ENCODE results near the gene JMJD1C.

Gene JMJD1C

DNA sequence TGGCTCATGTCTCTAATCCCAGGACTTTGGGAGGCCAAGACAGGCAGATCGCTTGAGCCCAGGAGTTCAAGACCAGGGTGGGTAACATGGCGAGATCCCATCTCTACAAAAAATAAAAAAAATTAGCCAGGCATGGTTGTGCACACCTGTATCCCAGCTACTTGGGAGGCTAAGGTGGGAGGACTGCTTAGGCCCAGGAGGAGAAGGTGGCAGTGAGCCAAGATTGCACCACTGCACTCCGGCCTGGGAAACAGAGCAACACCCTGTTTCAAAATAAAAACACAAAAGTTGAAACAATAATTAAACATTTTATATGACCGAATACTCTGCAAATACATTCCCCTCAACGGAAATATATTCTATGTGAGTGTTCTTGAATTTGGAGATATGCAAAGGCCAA lies 40.3 kb downstream of the JMJD1C start:
- no peaks in the 10 kb centered on the region for H3K27me3 ChIP-seq (ENCODE audit: insufficient read depth, insufficient read length)
- no peak for DNase-seq (ENCODE audit: low read depth, low spot score)
- no peak for TF ChIP-seq ZNF274 (IDR thresholded peaks at IDR 0.05; ENCODE audit: low read depth, low read length)
- no peak for TF ChIP-seq SUZ12 (IDR thresholded peaks at IDR 0.05; ENCODE audit: extremely low read depth, insufficient read depth, insufficient read length)
- TF ChIP-seq YY1 (IDR thresholded peaks at IDR 0.05; ENCODE audit: insufficient read depth, insufficient read length) = no peak
- no peak overlapping the region for H3K9ac ChIP-seq (ENCODE audit: insufficient read length, low read depth)
- H3K36me3 ChIP-seq (ENCODE audit: insufficient read depth, insufficient read length, low read length) = no peaks in the 10 kb centered on the region
- no peaks in the 10 kb centered on the region for H3K9me3 ChIP-seq (ENCODE audit: insufficient read depth, low read length)
- H3K4me3 ChIP-seq (ENCODE audit: insufficient read length, low read depth) = no peak overlapping the region
- no peaks in the 10 kb centered on the region for H3K4me1 ChIP-seq (ENCODE audit: insufficient read depth, insufficient read length)

GRCh38 chr10:63424576-63424975 lies 41.2 kb downstream of the JMJD1C start:
- Histone ChIP-seq H3K36me3 (ENCODE audit: insufficient read depth, insufficient read length, low read length) (no peaks in the 10 kb centered on the region), H3K4me3 (ENCODE audit: insufficient read length, low read depth) (no peak overlapping the region), H3K27me3 (ENCODE audit: insufficient read depth, insufficient read length) (no peaks in the 10 kb centered on the region), H3K9me3 (ENCODE audit: insufficient read depth, low read length) (no peaks in the 10 kb centered on the region), H3K9ac (ENCODE audit: insufficient read length, low read depth) (no peak overlapping the region), H3K4me1 (ENCODE audit: insufficient read depth, insufficient read length) (no peaks in the 10 kb centered on the region)
- TF ChIP-seq YY1 (IDR thresholded peaks at IDR 0.05; ENCODE audit: insufficient read depth, insufficient read length) (no peak), SUZ12 (IDR thresholded peaks at IDR 0.05; ENCODE audit: extremely low read depth, insufficient read depth, insufficient read length) (no peak), ZNF274 (IDR thresholded peaks at IDR 0.05; ENCODE audit: low read depth, low read length) (no peak)
- no peak for DNase-seq (ENCODE audit: low read depth, low spot score)

DNA sequence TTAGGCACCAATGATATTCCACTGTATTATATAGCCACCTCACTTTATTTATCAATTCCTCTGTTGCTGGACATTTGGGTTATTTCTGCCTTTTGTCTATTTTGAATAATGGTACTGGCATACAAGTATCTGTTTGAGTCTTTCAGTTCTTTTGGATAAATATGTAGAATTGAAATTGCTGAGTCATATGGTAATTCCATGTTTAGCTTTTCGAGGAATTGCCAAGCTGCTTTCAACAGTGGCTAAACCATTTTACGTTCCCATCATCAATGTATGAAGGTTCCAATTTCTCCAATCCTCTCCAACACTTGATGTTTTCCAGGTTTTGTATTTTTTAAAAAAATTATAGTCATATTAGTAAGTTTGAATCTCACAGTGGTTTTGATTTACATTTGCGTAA lies 42.3 kb downstream of the JMJD1C start:
- Histone ChIP-seq H3K27me3 (ENCODE audit: insufficient read depth, insufficient read length) (no peaks in the 10 kb centered on the region), H3K36me3 (ENCODE audit: insufficient read depth, insufficient read length, low read length) (no peaks in the 10 kb centered on the region), H3K9ac (ENCODE audit: insufficient read length, low read depth) (no peak overlapping the region), H3K4me3 (ENCODE audit: insufficient read length, low read depth) (no peak overlapping the region), H3K9me3 (ENCODE audit: insufficient read depth, low read length) (no peaks in the 10 kb centered on the region), H3K4me1 (ENCODE audit: insufficient read depth, insufficient read length) (no peaks in the 10 kb centered on the region)
- DNase-seq (ENCODE audit: low read depth, low spot score) = no peak
- TF ChIP-seq ZNF274 (IDR thresholded peaks at IDR 0.05; ENCODE audit: low read depth, low read length) (no peak), SUZ12 (IDR thresholded peaks at IDR 0.05; ENCODE audit: extremely low read depth, insufficient read depth, insufficient read length) (no peak), YY1 (IDR thresholded peaks at IDR 0.05; ENCODE audit: insufficient read depth, insufficient read length) (no peak)

DNA sequence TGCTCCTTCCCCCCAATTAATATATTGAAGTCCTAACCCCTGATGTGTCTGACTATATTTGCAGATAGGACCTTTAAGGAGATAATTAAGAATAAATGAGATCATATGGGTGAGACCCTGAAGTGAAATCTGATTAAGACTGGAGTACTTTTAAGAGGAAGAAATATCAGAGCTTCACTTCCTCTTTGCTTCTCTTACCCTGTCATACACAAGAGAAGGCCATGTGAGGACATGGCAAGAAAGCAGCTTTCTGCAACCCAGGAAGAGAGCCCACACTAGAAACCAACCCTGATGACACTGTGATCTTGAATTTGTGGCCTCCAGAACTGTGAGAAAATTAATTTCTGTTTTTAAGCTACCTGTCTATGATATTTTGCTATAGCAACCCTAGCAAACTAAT lies 44.2 kb downstream of the JMJD1C start:
- no peaks in the 10 kb centered on the region for H3K36me3 ChIP-seq (ENCODE audit: insufficient read depth, insufficient read length, low read length)
- no peaks in the 10 kb centered on the region for H3K27me3 ChIP-seq (ENCODE audit: insufficient read depth, insufficient read length)
- H3K9me3 ChIP-seq (ENCODE audit: insufficient read depth, low read length) = no peaks in the 10 kb centered on the region
- no peak overlapping the region for H3K9ac ChIP-seq (ENCODE audit: insufficient read length, low read depth)
- no peaks in the 10 kb centered on the region for H3K4me1 ChIP-seq (ENCODE audit: insufficient read depth, insufficient read length)
- TF ChIP-seq ZNF274 (IDR thresholded peaks at IDR 0.05; ENCODE audit: low read depth, low read length) (no peak), YY1 (IDR thresholded peaks at IDR 0.05; ENCODE audit: insufficient read depth, insufficient read length) (no peak), SUZ12 (IDR thresholded peaks at IDR 0.05; ENCODE audit: extremely low read depth, insufficient read depth, insufficient read length) (no peak)
- no peak overlapping the region for H3K4me3 ChIP-seq (ENCODE audit: insufficient read length, low read depth)
- DNase-seq (ENCODE audit: low read depth, low spot score) = no peak

DNA sequence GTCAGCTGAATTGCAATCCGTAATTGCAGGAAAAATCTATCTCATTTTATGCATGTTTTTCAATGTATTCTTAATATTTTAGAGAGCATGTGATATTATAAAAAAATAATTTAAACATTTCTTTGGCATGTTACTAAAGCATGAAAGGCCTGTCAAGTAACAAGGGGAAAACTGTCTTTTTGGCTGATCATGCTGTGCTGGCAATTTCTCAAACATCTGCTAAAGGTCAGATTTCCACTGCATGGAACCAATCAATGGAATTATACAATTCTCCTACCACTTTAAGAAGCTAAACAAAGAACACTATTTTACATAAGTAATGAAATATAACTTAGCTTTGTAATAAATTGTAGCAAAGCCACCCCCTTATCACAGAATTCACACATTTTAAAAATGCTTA lies 49.4 kb downstream of the JMJD1C start:
- TF ChIP-seq YY1 (IDR thresholded peaks at IDR 0.05; ENCODE audit: insufficient read depth, insufficient read length) (no peak), ZNF274 (IDR thresholded peaks at IDR 0.05; ENCODE audit: low read depth, low read length) (no peak), SUZ12 (IDR thresholded peaks at IDR 0.05; ENCODE audit: extremely low read depth, insufficient read depth, insufficient read length) (no peak)
- Histone ChIP-seq H3K4me3 (ENCODE audit: insufficient read length, low read depth) (no peak overlapping the region), H3K36me3 (ENCODE audit: insufficient read depth, insufficient read length, low read length) (no peaks in the 10 kb centered on the region)

DNA sequence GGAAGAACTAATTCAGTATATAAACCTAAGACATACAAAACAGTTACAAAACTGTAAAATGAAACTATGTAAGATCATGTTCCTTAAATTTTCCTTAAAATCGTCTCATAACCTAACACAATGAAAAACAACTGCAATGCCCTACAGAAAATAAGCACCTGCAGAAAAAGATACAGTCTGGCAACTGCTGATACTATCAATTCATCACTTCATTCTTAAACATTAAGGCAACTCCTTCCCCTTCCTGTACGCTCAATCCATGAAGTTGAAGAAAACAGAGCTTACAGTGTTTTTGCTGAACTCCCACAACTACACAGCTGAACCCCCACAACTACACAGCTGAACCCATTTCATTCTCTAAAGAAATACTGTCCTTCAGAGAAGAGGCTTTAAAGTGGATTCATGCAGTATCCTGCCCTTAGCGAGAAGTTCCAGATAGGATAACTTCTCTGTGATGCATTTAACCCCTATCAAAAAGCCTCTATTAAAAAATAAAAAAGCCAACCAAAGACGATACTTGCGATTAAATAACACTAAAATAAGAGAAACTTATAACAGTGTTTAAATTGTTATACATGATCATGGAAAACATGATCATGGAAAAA lies 50.0 kb downstream of the JMJD1C start:
- H3K9ac ChIP-seq (ENCODE audit: insufficient read length, low read depth) = no peak overlapping the region
- H3K4me1 ChIP-seq (ENCODE audit: insufficient read depth, insufficient read length) = no peaks in the 10 kb centered on the region
- no peak for DNase-seq (ENCODE audit: low read depth, low spot score)
- no peak overlapping the region for H3K4me3 ChIP-seq (ENCODE audit: insufficient read length, low read depth)
- H3K9me3 ChIP-seq (ENCODE audit: insufficient read depth, low read length) = no peaks in the 10 kb centered on the region
- no peaks in the 10 kb centered on the region for H3K27me3 ChIP-seq (ENCODE audit: insufficient read depth, insufficient read length)
- H3K36me3 ChIP-seq (ENCODE audit: insufficient read depth, insufficient read length, low read length) = no peaks in the 10 kb centered on the region
- TF ChIP-seq ZNF274 (IDR thresholded peaks at IDR 0.05; ENCODE audit: low read depth, low read length) (no peak), SUZ12 (IDR thresholded peaks at IDR 0.05; ENCODE audit: extremely low read depth, insufficient read depth, insufficient read length) (no peak), YY1 (IDR thresholded peaks at IDR 0.05; ENCODE audit: insufficient read depth, insufficient read length) (no peak)

More for the DNA sequence above, 49.4 kb downstream of the JMJD1C start:
- H3K27me3 ChIP-seq (ENCODE audit: insufficient read depth, insufficient read length) = no peaks in the 10 kb centered on the region
- no peak for DNase-seq (ENCODE audit: low read depth, low spot score)
- no peaks in the 10 kb centered on the region for H3K4me1 ChIP-seq (ENCODE audit: insufficient read depth, insufficient read length)
- H3K9me3 ChIP-seq (ENCODE audit: insufficient read depth, low read length) = no peaks in the 10 kb centered on the region
- H3K9ac ChIP-seq (ENCODE audit: insufficient read length, low read depth) = no peak overlapping the region

GRCh38 chr10:63414481-63415260 lies 51.1 kb downstream of the JMJD1C start:
- Histone ChIP-seq H3K4me1 (ENCODE audit: insufficient read depth, insufficient read length) (no peaks in the 10 kb centered on the region), H3K4me3 (ENCODE audit: insufficient read length, low read depth) (no peak overlapping the region), H3K9me3 (ENCODE audit: insufficient read depth, low read length) (no peaks in the 10 kb centered on the region), H3K9ac (ENCODE audit: insufficient read length, low read depth) (no peak overlapping the region), H3K27me3 (ENCODE audit: insufficient read depth, insufficient read length) (no peaks in the 10 kb centered on the region), H3K36me3 (ENCODE audit: insufficient read depth, insufficient read length, low read length) (no peaks in the 10 kb centered on the region)
- TF ChIP-seq YY1 (IDR thresholded peaks at IDR 0.05; ENCODE audit: insufficient read depth, insufficient read length) (no peak), ZNF274 (IDR thresholded peaks at IDR 0.05; ENCODE audit: low read depth, low read length) (no peak), SUZ12 (IDR thresholded peaks at IDR 0.05; ENCODE audit: extremely low read depth, insufficient read depth, insufficient read length) (no peak)
- no peak for DNase-seq (ENCODE audit: low read depth, low spot score)

Measured in NT2/D1 (cell line).